Parietal lobe (tissue), 1 donor: ENCODE data around the gene PTGDS. TPM values are rescaled to one million over a fixed set of nuclear protein-coding genes. Genes with fewer than 3 reads are reported as not detected.

Experiments
- total RNA-seq: library from RNA; depleted of rRNA; stranded (reverse); fragments of >200 nt; gene quantifications from one replicate; pipeline ENCODE4 v1.2.3, GENCODE V29; 2014

The PTGDS gene
- total RNA-seq: 11.9 TPM

DNA sequence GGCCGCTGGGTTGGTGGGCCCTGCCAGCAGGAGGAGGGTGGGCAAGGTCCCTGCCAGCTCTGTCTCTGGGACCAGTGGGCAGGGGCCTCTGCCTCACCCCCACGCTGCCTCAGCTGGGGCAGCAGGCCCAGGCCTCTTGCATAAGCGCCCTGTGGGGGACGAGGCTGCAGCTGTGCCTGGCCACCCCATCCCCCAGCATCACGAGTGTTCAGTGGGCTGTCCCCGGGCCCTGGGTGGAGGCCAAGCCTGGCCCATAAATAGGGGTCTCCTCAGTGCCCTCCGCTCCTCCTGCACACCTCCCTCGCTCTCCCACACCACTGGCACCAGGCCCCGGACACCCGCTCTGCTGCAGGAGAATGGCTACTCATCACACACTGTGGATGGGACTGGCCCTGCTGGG lies at the start of gene PTGDS:
TSS of gene PTGDS (plus strand) at position 282 of the 400 bp plus-strand sequence. CDS start at position 357, 75 bp downstream.

DNA sequence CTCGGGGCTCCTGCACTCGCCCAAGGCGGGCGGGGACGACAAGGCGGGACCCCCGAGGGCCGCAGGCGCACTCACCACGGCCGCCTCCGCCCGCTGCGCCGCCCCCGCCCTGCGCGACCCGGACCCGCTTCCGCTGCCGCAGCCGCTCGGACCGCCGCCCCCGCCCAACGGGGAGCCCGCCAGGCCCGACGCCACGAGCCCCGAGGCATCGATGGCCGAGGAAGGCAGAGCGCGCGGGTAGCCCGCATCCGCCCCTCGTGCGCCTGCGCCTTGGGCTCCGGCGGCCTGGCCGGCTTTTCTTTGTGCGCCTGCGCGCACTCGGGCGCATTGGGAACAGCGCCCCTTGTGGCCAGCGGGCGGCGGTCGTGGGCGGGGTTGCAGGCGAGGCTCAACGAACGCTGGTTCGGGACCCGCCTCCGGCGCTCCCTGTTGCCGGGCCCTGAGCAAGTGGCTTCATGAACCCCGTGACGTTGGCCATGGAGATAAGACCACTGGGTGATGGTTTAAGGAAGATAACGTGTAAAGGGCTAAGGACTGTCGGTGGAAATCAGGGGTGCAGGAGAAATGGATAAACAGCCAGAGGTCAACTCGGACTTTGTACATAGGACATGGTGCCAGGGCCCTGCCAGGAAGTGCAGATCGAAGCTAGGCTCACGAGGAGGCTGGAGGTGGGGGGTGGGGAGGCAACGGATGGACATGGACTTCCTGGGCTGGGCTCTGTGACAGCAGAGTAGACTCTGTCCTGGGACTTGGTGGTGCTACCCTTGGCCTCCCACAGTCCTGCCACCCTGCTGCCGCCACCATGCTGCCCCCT lies 32.6 kb upstream of the PTGDS start, which contains the start of the genes C8G and FBXW5:
TSS of gene C8G (plus strand) at position 725 of the 814 bp plus-strand sequence. CDS start at position 803, 78 bp downstream.
TSS of gene FBXW5 (minus strand) at position 220 of the 814 bp plus-strand sequence. CDS start 655 bp downstream, outside the sequence.

DNA sequence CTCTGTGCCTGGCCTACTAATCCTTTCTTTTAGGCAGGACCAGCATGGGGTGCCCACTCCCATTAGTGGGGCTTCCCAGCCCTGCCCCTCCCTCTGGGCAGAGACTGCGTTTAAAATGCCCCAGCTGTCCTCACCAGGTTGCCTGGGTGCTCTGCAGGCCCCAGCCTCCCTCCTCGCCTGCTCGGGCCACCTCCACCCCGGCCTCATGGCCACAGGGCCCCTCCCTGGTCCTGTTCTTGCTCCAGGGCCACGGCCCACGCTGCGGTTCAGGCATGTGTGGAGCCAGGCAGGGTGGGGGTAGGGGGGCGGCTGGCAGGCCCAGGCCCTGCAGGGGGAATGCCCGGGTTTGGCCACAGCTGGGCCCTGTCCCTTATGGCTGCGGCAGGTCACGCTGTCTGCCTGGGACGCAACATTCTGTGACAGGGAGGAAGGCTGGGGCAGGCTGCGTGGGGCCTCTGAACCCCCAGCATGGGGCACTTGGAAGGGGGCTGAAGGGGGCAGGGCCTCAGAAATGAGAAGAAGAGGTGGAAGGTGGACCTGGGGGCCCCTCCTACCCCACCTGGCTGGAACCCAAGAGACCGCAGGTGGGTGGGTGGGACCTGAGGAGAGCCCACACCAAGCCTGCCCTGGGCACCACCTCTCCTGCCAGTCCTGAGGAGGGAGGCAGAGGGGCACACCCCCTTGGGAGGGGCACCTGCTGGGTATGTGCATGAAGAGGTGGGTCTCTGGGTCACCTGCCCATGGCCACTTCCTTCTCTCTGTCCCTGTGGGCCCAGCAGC lies 25.6 kb upstream of the PTGDS start, which contains the start of gene LCN12:
TSS of gene LCN12 (plus strand) at position 733 of the 780 bp plus-strand sequence. CDS start 55 bp downstream, outside the sequence.

DNA sequence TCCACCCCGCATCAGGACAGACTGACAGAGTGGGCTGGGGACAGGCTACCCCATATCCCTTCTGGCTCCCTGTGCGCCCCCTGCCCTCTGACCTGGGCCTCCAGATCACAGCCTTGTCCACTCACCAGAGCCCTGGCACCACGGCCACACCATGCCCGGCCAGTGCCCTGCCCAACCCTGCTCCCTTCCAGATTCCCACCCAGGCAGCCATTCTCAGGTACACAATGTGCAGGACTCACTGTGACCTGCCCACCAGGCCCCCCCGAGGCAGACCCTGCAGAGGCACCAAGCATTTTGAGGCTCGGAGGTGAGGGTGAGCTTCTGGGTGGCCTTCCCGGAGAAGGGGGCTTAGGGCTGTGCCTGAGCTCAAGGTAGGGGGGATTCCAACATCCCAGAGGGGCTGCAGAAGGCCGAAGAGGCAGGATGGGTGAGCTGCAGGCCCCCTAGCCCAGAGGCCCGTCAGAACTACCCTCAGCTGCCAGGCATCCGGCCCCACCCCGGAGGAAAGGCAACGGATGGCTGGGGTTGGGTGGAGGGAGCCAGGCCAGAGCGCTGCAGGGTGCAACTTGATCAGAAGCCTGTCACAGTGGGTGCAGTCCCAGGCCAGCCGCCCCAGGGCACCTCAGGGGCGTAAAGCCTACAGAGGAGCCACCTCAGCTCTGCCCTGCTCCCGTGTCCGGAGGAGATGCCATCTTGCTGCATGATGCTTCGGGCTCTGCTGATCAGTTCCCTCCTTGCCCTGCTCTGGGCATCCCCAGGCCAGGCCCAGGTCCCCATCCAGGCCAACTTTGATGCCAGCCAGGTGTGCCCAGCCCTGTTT lies 5.1 kb downstream of the PTGDS start, which contains the start of gene LCNL1:
TSS of gene LCNL1 (plus strand) at position 762 of the 820 bp plus-strand sequence. CDS start 594 bp downstream, outside the sequence.

DNA sequence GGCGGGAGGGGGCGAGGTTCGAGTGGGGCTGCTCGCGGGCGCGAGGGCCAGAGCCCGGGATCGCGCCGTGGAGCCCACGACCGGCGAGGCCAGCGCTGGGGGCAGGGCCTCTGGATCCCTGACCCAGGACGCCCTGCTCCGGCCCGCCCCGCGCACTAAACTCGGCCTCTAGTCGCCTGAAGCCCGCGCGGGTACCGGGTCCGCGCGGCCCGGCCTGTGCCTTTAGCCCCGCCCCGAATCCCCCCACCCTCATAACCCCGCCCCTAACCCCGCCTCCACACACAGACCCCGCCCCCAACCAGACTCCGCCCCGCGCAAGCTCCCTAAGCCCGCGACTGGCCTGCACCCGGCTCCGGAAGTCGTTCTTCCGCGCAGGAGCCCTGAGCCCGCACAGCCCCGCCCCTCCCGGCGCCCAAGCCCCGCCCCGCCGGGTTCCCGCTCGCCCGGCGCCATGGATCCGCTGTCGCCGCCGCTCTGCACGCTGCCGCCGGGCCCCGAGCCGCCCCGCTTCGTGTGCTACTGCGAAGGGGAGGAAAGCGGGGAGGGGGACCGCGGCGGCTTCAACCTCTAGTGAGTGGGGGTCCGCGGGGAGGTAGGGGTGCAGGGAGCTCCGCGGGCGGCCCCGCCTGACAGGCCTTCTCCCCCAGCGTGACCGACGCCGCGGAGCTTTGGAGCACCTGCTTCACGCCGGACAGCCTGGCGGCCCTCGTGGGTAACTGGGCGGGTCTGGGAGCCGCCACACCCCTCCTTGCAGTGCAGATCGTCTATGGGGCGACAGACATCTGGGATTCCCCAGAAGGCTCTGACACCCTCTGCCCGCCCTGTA lies 14.9 kb downstream of the PTGDS start, which contains the start of gene PAXX:
TSS of gene PAXX (plus strand) at position 430 of the 826 bp plus-strand sequence. CDS start at position 452, 22 bp downstream.

DNA sequence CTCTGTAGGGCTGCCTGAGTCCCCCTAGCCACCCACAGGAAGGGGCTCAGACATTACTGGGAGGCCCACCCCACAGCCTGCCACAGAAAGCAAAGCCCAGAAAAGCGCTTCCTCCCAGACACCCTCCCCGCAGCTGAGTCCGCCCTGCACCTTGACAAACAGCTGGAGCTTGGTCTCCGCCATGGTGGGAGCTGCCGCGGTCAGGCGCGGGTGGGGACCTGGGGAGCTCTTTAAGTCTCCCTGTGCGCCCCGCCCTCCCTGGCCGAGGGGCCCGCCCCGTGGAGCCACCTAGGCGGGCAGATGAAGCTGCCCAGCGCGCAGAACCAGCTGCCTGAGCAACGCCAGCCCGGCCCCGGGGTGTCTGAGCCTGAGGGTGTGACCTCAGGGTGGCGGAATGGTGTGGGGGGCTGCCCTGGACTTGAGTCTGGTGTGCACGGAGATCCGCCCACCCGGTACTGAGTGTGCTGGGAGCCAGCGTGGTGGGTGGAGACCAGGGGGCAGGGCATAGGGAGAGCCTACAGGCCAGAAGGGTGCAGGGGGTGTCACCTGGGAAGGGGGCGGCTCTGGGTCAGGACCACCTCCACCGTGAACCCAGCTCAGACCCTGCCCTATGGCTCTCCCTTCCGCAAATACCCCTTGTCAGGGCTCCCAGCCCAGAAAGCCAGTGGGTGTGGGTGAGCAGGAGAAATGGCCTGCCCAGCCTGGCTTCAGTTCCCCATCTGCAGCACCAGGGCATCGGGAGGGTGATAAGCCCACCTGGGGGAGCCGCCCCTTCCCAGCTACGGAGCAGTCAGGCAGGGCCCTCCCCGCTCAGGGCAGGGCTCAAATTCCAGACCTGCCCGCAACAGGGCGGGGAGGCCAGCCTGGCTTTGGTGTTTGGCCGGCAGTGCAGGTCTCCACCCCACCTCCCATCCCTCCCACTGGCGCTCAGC lies 19.3 kb downstream of the PTGDS start, which contains the start of gene CLIC3:
TSS of gene CLIC3 (minus strand) at position 208 of the 932 bp plus-strand sequence. CDS start at position 183, 25 bp downstream.

DNA sequence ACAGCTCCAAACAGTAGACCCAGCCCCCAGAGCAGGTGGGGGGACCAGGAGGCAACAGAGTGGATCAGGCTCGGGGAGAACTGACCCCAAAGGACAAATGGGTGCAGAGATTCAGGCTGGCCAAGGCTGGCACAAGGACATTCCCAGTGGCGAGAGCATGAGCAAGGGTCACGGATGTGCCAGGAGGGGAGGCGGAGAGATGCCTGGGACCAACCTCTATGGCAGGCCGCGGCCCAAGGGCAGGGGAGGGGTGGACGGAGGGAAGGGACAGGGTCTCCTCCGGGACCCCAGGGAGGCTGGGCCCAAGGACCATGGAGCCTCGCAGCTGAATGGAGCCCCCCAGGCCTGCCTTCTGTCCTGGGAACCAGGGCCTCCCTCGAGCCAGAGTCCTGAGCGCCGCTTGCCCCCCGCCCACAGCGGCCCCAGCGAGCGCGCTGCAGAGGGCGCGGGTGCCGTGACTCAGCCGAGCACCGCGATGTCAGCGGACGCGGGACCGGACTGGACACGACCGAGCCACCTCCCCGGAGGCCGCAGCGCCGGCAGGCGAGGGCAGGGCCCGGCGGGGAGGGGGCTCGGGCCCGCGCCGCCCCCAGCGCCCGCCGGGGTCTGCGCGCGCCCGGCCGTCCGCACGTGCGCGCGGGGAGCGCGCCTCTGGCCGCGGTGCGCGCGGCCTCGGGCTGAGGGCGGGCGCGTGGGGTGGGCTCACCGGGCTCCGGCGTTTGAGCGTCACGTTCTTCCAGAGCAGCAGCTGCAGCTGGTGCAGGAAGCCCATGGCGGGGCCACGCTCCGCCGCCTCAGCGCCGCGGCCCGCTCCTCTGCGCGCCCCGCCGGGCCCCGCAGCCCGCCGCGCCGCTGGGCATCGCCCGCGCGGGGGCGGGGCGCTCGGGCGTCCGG lies 50.3 kb downstream of the PTGDS start, which contains the start of gene ABCA2:
TSS of gene ABCA2 (minus strand) at position 869 of the 894 bp plus-strand sequence. CDS start at position 772, 97 bp downstream.

Other genes starting within 250 kb of the PTGDS start
- gene LCN10, start 234.6 kb upstream of the PTGDS start, total RNA-seq: not detected
- not detected for gene LCN6, start 229.0 kb upstream of the PTGDS start, total RNA-seq
- gene LCN8, start 219.3 kb upstream of the PTGDS start, total RNA-seq: not detected
- not detected for gene LCN15, start 213.0 kb upstream of the PTGDS start, total RNA-seq
- 15.7 TPM for gene TMEM141, start 186.2 kb upstream of the PTGDS start, total RNA-seq
- 6.3 TPM for gene CCDC183, start 181.2 kb upstream of the PTGDS start, total RNA-seq
- 54.5 TPM for gene RABL6, start 169.6 kb upstream of the PTGDS start, total RNA-seq
- 1.9 TPM for gene AJM1, start 135.0 kb upstream of the PTGDS start, total RNA-seq
- gene PHPT1, start 128.1 kb upstream of the PTGDS start, total RNA-seq: 77.6 TPM
- 11.3 TPM for gene MAMDC4, start 125.2 kb upstream of the PTGDS start, total RNA-seq
- 135 TPM for gene EDF1, start 111.2 kb upstream of the PTGDS start, total RNA-seq
- 11.6 TPM for gene TRAF2, start 91.0 kb upstream of the PTGDS start, total RNA-seq
- 64.5 TPM for gene FBXW5, start 32.8 kb upstream of the PTGDS start, total RNA-seq
- not detected for gene C8G, start 32.3 kb upstream of the PTGDS start, total RNA-seq
- 0.94 TPM for gene LCN12, start 25.2 kb upstream of the PTGDS start, total RNA-seq
- gene LCNL1, start 5.5 kb downstream of the PTGDS start, total RNA-seq: 0.94 TPM
- 14.7 TPM for gene PAXX, start 14.9 kb downstream of the PTGDS start, total RNA-seq
- gene CLIC3, start 19.1 kb downstream of the PTGDS start, total RNA-seq: not detected
- gene ABCA2, start 50.7 kb downstream of the PTGDS start, total RNA-seq: 45.4 TPM
- gene FUT7, start 54.6 kb downstream of the PTGDS start, total RNA-seq: not detected
- gene NPDC1, start 68.7 kb downstream of the PTGDS start, total RNA-seq: 34.4 TPM
- 0.63 TPM for gene ENTPD2, start 76.6 kb downstream of the PTGDS start, total RNA-seq
- 2.5 TPM for gene SAPCD2, start 93.1 kb downstream of the PTGDS start, total RNA-seq
- gene UAP1L1, start 100.0 kb downstream of the PTGDS start, total RNA-seq: 0.63 TPM
- 72.6 TPM for gene MAN1B1, start 109.5 kb downstream of the PTGDS start, total RNA-seq
- gene DPP7, start 137.2 kb downstream of the PTGDS start, total RNA-seq: 36.6 TPM
- 63.5 TPM for gene GRIN1, start 161.7 kb downstream of the PTGDS start, total RNA-seq
- gene LRRC26, start 192.5 kb downstream of the PTGDS start, total RNA-seq: 0.31 TPM
- not detected for gene TMEM210, start 194.6 kb downstream of the PTGDS start, total RNA-seq
- 39.1 TPM for gene ANAPC2, start 211.1 kb downstream of the PTGDS start, total RNA-seq
- 21.3 TPM for gene SSNA1, start 211.2 kb downstream of the PTGDS start, total RNA-seq
- gene TPRN, start 223.2 kb downstream of the PTGDS start, total RNA-seq: 7.5 TPM
- gene TMEM203, start 228.1 kb downstream of the PTGDS start, total RNA-seq: 31.6 TPM
- gene NDOR1, start 228.2 kb downstream of the PTGDS start, total RNA-seq: 6.9 TPM
- gene RNF208, start 244.7 kb downstream of the PTGDS start, total RNA-seq: 1.9 TPM
- gene CYSRT1, start 247.7 kb downstream of the PTGDS start, total RNA-seq: not detected
- gene RNF224, start 250.0 kb downstream of the PTGDS start, total RNA-seq: not detected